Measurements from ENCODE around the gene EFEMP2.

Gene EFEMP2

GRCh38 chr11:65872586-65873317, at the start of gene EFEMP2:
Gene EFEMP2, minus strand, starts transcription at chr11:65872800. Its CDS starts 446 bp downstream, at chr11:65872354.
- DNase-seq (ENCODE audit: low read depth) = no peak

- DNase-seq (ENCODE audit: low read depth) = no peak
Observed at GRCh38 chr11:65921876-65922275, 49.3 kb upstream of the EFEMP2 start.

- no peak for DNase-seq (ENCODE audit: low read depth)
Observed at GRCh38 chr11:65921033-65921555, 48.5 kb upstream of the EFEMP2 start.

- no peak for DNase-seq (ENCODE audit: low read depth)
Observed at GRCh38 chr11:65920372-65920802, 47.8 kb upstream of the EFEMP2 start.

GRCh38 chr11:65919573-65920371, 47.2 kb upstream of the EFEMP2 start:
- peak; percentile 52 for DNase-seq (ENCODE audit: low read depth)

- DNase-seq (ENCODE audit: low read depth) = peak; percentile 99
Observed at GRCh38 chr11:65919141-65919572, 46.6 kb upstream of the EFEMP2 start, which contains the start of gene DRAP1. Gene DRAP1, plus strand, starts transcription at chr11:65919426. Its CDS starts 76 bp downstream, at chr11:65919502.

- DNase-seq (ENCODE audit: low read depth) = no peak
Observed at GRCh38 chr11:65918211-65919140, 45.9 kb upstream of the EFEMP2 start, which contains the start of gene C11orf68. Gene C11orf68, minus strand, starts transcription at chr11:65919062. Its CDS starts 31 bp downstream, at chr11:65919031.

GRCh38 chr11:65917434-65918210, 45.0 kb upstream of the EFEMP2 start:
- no peak for DNase-seq (ENCODE audit: low read depth)

- no peak for DNase-seq (ENCODE audit: low read depth)
Observed at GRCh38 chr11:65917077-65917433, 44.5 kb upstream of the EFEMP2 start.

- DNase-seq (ENCODE audit: low read depth) = no peak
Observed at GRCh38 chr11:65916391-65916790, 43.8 kb upstream of the EFEMP2 start.

- no peak for DNase-seq (ENCODE audit: low read depth)
Observed at GRCh38 chr11:65915821-65916251, 43.2 kb upstream of the EFEMP2 start.

- no peak for DNase-seq (ENCODE audit: low read depth)
Observed at GRCh38 chr11:65915101-65915820, 42.7 kb upstream of the EFEMP2 start.

GRCh38 chr11:65912845-65913244, 40.2 kb upstream of the EFEMP2 start:
- DNase-seq (ENCODE audit: low read depth) = no peak

- no peak for DNase-seq (ENCODE audit: low read depth)
Observed at GRCh38 chr11:65911682-65912568, 39.3 kb upstream of the EFEMP2 start.

- DNase-seq (ENCODE audit: low read depth) = no peak
Observed at GRCh38 chr11:65907878-65908277, 35.3 kb upstream of the EFEMP2 start.

- DNase-seq (ENCODE audit: low read depth) = no peak
Observed at GRCh38 chr11:65906602-65907001, 34.0 kb upstream of the EFEMP2 start.

GRCh38 chr11:65903715-65904114, 31.1 kb upstream of the EFEMP2 start:
- DNase-seq (ENCODE audit: low read depth) = no peak

GRCh38 chr11:65903068-65903481, 30.5 kb upstream of the EFEMP2 start:
- DNase-seq (ENCODE audit: low read depth) = no peak

GRCh38 chr11:65900899-65901180, 28.2 kb upstream of the EFEMP2 start:
- no peak for DNase-seq (ENCODE audit: low read depth)
